A673 (cell line): ENCODE measurements around the gene SH3RF1. TPM values are rescaled to one million over a fixed set of nuclear protein-coding genes. Genes with fewer than 3 reads are reported as not detected.

Source experiments
- BruUV-seq: library from RNA; stranded (reverse); fragments of 400-500 nt; replicated peaks from 2 replicates; lab custom pipeline; 2021; lab: Mats Ljungman, UMichigan
- CTCF ChIA-PET: fragments of 300-600 bp; sonication (Branson Sonifier 250); formaldehyde crosslinking; loops from one replicate; lab custom pipeline; 2022; ENCODE audit warnings: antibody characterized with exemption; lab: Charles Lee
- POLR2A ChIA-PET: fragments of 300-600 bp; sonication (Branson Sonifier 250); formaldehyde crosslinking; loops from one replicate; lab custom pipeline; 2022; ENCODE audit warnings: antibody characterized with exemption; ENCODE audit not compliant: low non-redundant PET; lab: Charles Lee
- DNase-seq: peaks from one replicate; pipeline ENCODE4 v3.0.0-alpha.2; 2015; ENCODE audit warnings: low spot score
- H3K27ac ChIP-seq: fragments of 200-600 bp; sonication (generic); 2 replicates; pipeline ENCODE4 v1.5.1; 2016; ENCODE audit warnings: mixed run types, low read depth, mild to moderate bottlenecking, mixed read lengths, antibody characterized with exemption, low read length; ENCODE audit not compliant: poor library complexity, severe bottlenecking
- H3K27me3 ChIP-seq: fragments of 200-600 bp; sonication (generic); replicated peaks from 2 replicates; pipeline ENCODE4 v1.6.1; 2017; ENCODE audit warnings: mixed run types, low read depth, mild to moderate bottlenecking, mixed read lengths, antibody characterized with exemption, low read length; ENCODE audit not compliant: insufficient read depth, poor library complexity
- H3K36me3 ChIP-seq: fragments of 200-600 bp; sonication (generic); 2 replicates; pipeline ENCODE4 v1.6.1; 2016; ENCODE audit warnings: mixed run types, mild to moderate bottlenecking, mixed read lengths, antibody characterized with exemption, low read length; ENCODE audit not compliant: insufficient read depth, poor library complexity, severe bottlenecking
- H3K4me1 ChIP-seq: fragments of 200-600 bp; sonication (generic); 2 replicates; pipeline ENCODE4 v1.6.1; 2017; ENCODE audit warnings: mixed run types, mild to moderate bottlenecking, mixed read lengths, antibody characterized with exemption, low read length; ENCODE audit not compliant: insufficient read depth, poor library complexity, severe bottlenecking
- H3K4me3 ChIP-seq: fragments of 200-600 bp; sonication (generic); 2 replicates; pipeline ENCODE4 v1.5.1; 2016; ENCODE audit warnings: low read depth, mixed run types, mild to moderate bottlenecking, mixed read lengths, low read length; ENCODE audit not compliant: poor library complexity, severe bottlenecking
- H3K9me3 ChIP-seq: fragments of 200-600 bp; sonication (generic); 2 replicates; pipeline ENCODE4 v1.6.1; 2016; ENCODE audit warnings: mixed run types, low read depth, mild to moderate bottlenecking, mixed read lengths, antibody characterized with exemption, low read length; ENCODE audit not compliant: poor library complexity, severe bottlenecking
- CTCF ChIP-seq: fragments of 300-800, 200-600 bp; sonication (generic); conservative IDR thresholded peaks from 2 replicates; pipeline ENCODE4 v1.5.1; 2017; ENCODE audit warnings: low read depth, mild to moderate bottlenecking, antibody characterized with exemption, low read length, moderate library complexity, mixed read lengths
- EZH2 ChIP-seq: fragments of 200-600 bp; sonication (generic); IDR thresholded peaks from 2 replicates; pipeline ENCODE4 v1.6.1; 2017; ENCODE audit warnings: borderline replicate concordance, low read depth, mild to moderate bottlenecking, mixed read lengths, antibody characterized with exemption, low read length; ENCODE audit not compliant: poor library complexity, severe bottlenecking
- intact Hi-C: fragments of 100-400 bp; cut with micrococcal nuclease; formaldehyde crosslinking; loops from one replicate; pipeline ENCODE4 v1.10.0; 2022; ENCODE audit not compliant: unreplicated experiment
- total RNA-seq: library from RNA; stranded (reverse); gene quantifications from 2 replicates; pipeline ENCODE4 v1.2.3, GENCODE V29; 2021

Gene SH3RF1
- total RNA-seq, 1 experiment from 2014 or later = 15.3 TPM

GRCh38 chr4:169184686-169185085 lies 86.1 kb downstream of the SH3RF1 start:
- Histone ChIP-seq H3K4me3 (no peak overlapping the region), H3K9me3 (no peaks in the 10 kb centered on the region), H3K27me3 (no peaks in the 10 kb centered on the region), H3K4me1 (no peaks in the 10 kb centered on the region), H3K27ac (no peak overlapping the region), H3K36me3 (no peaks in the 10 kb centered on the region)
- no peak for TF ChIP-seq CTCF
- TF ChIP-seq EZH2 = no peak
- intact Hi-C loops = no loop called here
- no peak for DNase-seq
- BruUV-seq = no TSS peak
- ChIA-PET CTCF (no interaction called here), POLR2A (no interaction called here)

- no peak for TF ChIP-seq CTCF
- no peak for TF ChIP-seq EZH2
- intact Hi-C loops = no loop called here
- Histone ChIP-seq H3K27me3 (no peaks in the 10 kb centered on the region), H3K9me3 (no peaks in the 10 kb centered on the region), H3K27ac (no peak overlapping the region), H3K36me3 (no peaks in the 10 kb centered on the region), H3K4me3 (no peak overlapping the region), H3K4me1 (no peaks in the 10 kb centered on the region)
- no peak for DNase-seq
- ChIA-PET CTCF (no interaction called here), POLR2A (interaction anchor here (0.7 kb wide), 1 partner anchor 88 kb away, joined by 6 read pairs; no protein-coding TSS in a partner anchor)
- no TSS peak for BruUV-seq
Observed at GRCh38 chr4:169184236-169184635, 86.5 kb downstream of the SH3RF1 start.

GRCh38 chr4:169183581-169183980 lies 87.2 kb downstream of the SH3RF1 start:
- no peaks in the 10 kb centered on the region for H3K27me3 ChIP-seq
- DNase-seq = no peak
- POLR2A ChIA-PET = interaction anchor here (0.7 kb wide), 1 partner anchor 89 kb away, joined by 6 read pairs; no protein-coding TSS in a partner anchor
- H3K27ac ChIP-seq = no peak overlapping the region
- CTCF ChIA-PET = no interaction called here
- no peak overlapping the region for H3K4me3 ChIP-seq
- H3K9me3 ChIP-seq = no peaks in the 10 kb centered on the region
- intact Hi-C loops = no loop called here
- H3K36me3 ChIP-seq = no peaks in the 10 kb centered on the region
- H3K4me1 ChIP-seq = no peaks in the 10 kb centered on the region
- TF ChIP-seq EZH2 (no peak), CTCF (no peak)
- no TSS peak for BruUV-seq
